ENCODE measurements around the gene FUZ. TPM values are rescaled to one million over a fixed set of nuclear protein-coding genes. Genes with fewer than 3 reads are reported as not detected.

Gene FUZ, protein sequence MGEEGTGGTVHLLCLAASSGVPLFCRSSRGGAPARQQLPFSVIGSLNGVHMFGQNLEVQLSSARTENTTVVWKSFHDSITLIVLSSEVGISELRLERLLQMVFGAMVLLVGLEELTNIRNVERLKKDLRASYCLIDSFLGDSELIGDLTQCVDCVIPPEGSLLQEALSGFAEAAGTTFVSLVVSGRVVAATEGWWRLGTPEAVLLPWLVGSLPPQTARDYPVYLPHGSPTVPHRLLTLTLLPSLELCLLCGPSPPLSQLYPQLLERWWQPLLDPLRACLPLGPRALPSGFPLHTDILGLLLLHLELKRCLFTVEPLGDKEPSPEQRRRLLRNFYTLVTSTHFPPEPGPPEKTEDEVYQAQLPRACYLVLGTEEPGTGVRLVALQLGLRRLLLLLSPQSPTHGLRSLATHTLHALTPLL
- total RNA-seq = 22.6 and 26.7 TPM in 2 replicates
- 25.1 TPM for polyA plus RNA-seq (2012)

DNA sequence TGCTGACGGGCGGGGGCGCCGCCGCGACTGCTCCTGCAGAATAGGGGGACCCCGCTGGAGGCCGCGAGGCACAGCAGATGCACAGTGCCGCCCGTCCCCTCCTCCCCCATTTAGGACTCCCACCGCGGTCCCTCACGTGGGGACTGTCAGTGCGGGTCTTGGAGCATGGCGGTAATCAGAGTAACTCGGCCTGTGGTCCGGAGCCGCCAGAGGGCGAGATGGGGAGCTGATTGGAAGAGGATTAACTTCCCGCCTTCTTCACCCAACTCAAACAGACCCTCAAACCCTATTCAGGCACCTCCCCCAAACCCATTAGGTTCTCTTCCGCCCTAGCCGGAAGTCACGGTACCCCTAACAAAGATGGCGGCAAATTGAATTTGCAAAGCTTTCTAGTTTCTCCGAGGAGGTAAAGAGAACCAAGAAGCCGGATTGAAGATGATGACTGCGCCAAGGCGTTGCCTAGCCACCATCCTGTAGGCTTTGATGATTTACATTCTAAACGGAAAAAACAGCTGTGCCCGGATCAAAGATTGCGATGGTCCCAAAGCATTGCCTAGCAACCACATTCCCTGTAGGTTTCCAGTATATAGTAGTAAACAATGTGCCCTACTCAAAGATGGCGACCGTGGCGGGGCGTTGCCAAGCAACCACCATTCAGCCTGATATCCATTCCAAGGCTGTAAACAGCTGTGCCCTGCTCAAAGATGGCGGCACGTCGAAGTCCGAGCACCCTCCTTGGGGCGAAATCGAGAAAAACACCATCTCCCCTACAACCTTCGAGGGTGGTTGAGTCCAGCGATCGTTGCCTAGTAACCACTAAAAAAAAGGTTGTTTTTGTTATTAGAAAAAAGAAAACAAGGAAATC lies at the start of gene FUZ:
Gene FUZ, minus strand, starts transcription at position 296 of the 865 bp plus-strand sequence. Its CDS starts 186 bp downstream, at position 110.
- DNase-seq (ENCODE audit: low read depth) = peak; percentile 98

- no peak for DNase-seq (ENCODE audit: low read depth)
Observed at GRCh38 chr19:49862391-49863253, 49.5 kb upstream of the FUZ start.

- no peak for DNase-seq (ENCODE audit: low read depth)
Observed at GRCh38 chr19:49861541-49862378, 48.7 kb upstream of the FUZ start.

DNA sequence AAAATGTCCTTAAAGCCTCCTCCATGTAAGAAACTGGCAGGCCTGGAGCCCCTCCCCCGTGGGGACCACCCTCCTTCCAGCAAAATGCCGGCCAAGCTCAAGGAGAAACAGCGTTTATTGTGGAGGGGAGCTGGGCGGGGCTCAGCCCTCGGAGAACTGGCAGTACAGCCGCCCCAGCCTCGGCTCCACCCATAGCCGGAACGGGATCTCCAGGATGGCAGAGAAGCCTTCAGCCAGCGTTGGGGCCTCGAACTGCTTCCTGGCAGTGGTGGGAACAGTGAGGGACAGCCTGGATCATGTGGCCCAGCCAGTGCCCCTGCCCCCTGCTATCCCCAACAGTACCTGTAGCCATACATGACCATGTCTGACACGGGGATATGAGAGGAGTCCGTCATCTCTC lies 48.0 kb upstream of the FUZ start:
- no peak for DNase-seq (ENCODE audit: low read depth)

GRCh38 chr19:49860336-49861102 lies 47.4 kb upstream of the FUZ start:
- DNase-seq (ENCODE audit: low read depth) = no peak

- no peak for DNase-seq (ENCODE audit: low read depth)
Observed at GRCh38 chr19:49859682-49860335, 46.7 kb upstream of the FUZ start.

DNA sequence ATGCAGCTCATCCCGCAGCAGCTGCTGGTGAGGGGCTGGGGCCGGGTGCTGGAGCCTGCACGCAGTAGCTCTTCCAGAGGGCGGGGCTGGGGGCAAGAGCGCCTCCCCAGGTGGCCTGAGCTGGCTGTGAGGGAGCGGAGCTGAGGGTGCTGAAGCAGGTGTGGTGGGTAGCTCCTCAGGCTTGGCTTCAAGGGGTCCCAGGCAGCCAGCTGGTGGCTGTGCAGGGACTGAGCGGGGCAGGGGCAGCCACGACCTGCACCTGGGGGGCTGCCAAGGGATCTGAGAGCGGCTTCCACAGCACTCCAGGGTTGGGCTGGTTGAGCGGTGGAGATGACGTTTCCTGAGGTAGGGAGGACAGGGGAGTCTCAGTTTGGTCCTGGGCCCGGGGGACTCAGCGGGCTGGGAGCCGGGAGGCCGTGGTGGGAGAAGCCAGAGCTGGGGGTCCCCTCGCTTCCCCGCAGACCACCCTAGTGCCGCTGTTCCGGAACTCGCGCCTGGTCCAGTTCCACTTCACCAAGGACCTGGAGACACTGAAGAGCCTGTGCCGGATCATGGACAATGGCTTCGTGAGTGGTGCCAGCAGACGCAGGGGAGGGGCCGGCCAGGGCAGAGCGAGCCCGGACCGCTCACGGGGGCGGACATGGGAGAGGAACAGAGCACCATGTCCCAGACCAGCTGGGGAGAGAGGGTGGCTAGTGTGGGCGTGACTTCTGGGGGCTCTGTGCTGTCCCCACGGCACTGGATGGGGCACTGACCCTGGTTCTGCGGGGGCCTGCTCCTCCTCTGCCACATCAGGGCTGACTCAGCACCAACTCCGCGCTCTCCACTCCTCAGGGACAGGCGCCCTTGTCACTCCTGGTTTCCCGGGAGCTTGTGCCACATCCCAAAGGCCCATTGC lies 45.2 kb upstream of the FUZ start:
- DNase-seq (ENCODE audit: low read depth) = peak; percentile 72

GRCh38 chr19:49857838-49858087 lies 44.7 kb upstream of the FUZ start:
- no peak for DNase-seq (ENCODE audit: low read depth)

GRCh38 chr19:49857061-49857837 lies 44.2 kb upstream of the FUZ start:
- DNase-seq (ENCODE audit: low read depth) = no peak

DNA sequence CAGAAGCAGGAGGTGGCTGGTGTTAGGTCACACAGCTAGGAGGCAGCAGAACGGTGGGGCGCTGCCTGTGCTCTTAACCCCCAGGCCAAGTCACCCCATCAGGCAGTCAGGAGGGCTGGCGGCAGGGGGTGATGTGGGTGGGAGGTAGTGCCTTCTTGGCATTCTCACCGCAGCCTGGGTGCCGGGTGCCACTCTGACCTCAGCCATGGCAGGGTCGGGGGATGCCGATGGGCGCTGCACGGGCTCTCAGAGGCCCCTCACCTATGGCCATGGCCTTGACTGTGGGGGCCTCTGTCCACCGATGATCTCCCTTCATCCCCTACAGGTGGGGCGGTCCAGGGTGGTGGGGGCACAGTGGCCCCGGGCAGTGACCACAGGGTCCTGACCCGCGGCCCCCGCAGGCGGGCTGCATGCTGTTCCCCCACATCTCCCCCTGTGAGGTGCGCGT lies 43.5 kb upstream of the FUZ start:
- DNase-seq (ENCODE audit: low read depth) = no peak

DNA sequence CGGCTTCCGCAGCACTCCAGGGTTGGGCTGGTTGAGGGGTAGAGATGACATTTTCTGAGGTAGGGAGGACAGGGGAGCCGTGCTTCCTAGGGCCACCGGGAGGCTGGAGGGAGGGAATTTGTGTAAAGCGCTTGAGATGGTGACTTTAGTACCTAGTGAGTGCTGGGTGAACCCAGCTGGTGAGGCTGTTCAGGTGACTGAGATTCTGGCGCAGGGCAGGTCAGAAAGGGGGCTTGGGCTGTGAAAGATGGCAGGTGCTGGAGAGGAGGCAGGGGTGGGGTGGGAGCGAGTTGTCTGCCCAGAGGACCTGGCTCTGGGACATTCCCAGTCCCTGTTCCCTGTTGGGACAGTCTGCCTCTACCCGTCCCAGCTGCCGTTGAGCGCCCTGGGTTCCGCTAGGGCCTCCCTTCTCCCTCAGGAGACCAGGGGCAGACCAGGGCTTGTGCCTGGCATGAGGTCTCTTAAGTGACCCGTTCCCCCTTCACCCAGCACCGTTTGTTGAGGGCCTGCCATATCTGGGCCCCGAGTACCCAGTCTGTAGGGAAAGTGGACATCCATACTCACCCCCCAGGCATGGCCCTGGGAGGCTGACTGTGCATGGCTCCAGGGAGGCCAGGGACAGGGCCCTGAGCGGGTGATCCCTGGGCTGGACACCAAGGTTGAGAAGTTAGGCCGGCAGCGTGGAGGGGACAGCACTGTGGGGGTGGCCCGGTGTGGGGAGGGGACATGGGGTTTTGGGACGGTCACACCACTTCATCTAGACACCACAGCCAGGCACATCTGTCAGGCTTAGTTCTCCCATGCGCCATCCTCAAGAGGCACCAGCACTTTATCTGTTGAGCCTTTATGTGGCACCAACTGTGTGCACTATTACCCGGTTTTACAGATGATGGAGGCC lies 42.8 kb upstream of the FUZ start:
- DNase-seq (ENCODE audit: low read depth) = no peak

DNA sequence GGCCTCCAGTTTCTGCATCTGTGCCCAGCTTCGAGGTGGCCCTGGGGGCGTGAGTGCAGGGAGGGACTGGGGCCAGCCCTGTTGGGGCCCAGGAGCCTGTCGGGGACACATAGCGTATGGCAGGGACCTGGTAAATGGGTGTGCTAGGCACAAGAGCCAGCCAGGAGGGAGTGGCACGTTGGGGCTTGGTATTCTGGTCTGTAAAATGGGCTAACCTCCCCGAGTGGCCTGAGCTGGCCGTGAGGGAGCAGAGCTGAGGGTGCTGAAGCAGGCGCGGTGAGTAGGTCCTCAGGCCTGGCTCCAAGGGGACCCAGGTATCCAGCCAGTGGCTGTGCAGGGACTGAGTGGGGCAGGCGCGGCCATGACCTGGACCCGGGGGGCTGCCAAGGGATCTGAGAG lies 42.2 kb upstream of the FUZ start:
- no peak for DNase-seq (ENCODE audit: low read depth)

- no peak for DNase-seq (ENCODE audit: low read depth)
Observed at GRCh38 chr19:49854378-49855263, 41.5 kb upstream of the FUZ start.

DNA sequence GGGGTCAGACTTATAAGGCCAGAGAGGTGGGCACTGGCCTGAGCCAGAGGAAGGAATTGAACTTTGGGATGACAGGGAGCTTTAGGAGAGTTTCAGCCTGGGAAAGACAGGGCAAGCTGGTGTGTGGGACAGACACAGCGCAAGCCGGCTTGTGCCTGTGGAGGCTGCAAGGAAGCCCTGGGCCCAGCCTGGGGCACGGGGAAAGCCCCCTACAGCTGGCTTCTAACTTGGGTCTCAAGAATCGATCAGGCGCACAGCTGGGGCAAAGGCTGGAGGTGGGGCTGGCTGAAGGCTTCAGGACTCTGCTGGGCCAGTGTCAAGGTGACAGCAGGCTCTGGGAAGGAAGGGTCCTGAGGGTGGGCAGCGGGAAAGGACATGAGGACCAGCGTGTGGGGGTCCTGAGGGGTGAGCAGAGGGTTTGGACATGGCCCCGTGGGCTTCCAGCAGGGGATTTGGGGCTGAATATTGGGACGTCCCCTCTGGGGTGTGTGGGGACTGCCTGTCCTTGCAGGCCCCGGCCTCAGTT lies 40.8 kb upstream of the FUZ start:
- DNase-seq (ENCODE audit: low read depth) = no peak

DNA sequence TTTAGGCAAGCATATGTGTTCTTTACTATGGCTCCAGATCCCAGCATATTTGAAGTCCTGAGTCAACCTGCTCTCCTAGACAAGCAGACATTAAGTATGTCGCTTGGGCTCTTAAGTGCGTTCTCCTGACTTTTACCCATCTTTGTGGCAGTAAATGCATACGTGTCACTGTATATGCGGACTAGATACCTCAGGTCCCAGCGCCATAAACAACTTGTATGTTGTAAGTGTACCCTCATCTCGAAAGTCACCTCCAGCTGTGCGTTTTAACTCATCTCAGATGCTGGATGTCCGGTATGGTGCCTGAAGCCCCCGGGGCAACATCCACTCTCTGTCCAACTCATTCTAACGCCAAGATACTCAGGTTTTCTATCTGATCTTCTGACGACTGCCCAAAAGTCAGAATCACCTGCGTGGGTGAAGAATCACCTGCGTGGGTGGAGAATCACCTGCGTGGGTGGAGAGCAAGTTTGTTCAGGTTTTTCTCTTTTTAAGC lies 39.6 kb upstream of the FUZ start:
- no peak for DNase-seq (ENCODE audit: low read depth)

All from myocyte (in vitro differentiated cells).